Measurements from ENCODE around the gene DNAH9.

DNA sequence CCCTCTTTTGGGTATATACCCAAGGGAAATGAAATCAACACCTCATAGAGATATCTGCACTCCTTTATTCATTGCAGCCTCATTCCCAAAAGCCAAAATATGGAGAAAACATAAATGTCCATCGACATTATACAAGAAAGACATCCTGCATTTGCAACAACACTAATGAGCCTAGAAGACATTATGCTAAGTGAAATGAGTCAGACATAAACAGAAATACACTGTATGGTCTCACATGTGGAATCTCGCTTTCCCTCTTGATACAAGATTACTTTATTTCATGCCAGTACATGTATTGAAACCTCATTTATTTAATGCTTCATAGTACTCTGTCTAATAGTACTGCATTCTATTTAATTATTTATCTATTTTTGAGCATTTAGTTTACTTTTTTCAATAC is 241.8 kb downstream of the DNAH9 start:
- TF ChIP-seq, protein P1, sequence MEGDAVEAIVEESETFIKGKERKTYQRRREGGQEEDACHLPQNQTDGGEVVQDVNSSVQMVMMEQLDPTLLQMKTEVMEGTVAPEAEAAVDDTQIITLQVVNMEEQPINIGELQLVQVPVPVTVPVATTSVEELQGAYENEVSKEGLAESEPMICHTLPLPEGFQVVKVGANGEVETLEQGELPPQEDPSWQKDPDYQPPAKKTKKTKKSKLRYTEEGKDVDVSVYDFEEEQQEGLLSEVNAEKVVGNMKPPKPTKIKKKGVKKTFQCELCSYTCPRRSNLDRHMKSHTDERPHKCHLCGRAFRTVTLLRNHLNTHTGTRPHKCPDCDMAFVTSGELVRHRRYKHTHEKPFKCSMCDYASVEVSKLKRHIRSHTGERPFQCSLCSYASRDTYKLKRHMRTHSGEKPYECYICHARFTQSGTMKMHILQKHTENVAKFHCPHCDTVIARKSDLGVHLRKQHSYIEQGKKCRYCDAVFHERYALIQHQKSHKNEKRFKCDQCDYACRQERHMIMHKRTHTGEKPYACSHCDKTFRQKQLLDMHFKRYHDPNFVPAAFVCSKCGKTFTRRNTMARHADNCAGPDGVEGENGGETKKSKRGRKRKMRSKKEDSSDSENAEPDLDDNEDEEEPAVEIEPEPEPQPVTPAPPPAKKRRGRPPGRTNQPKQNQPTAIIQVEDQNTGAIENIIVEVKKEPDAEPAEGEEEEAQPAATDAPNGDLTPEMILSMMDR (IDR thresholded peaks at IDR 0.05) = no peak
- TF ChIP-seq, protein P2, sequence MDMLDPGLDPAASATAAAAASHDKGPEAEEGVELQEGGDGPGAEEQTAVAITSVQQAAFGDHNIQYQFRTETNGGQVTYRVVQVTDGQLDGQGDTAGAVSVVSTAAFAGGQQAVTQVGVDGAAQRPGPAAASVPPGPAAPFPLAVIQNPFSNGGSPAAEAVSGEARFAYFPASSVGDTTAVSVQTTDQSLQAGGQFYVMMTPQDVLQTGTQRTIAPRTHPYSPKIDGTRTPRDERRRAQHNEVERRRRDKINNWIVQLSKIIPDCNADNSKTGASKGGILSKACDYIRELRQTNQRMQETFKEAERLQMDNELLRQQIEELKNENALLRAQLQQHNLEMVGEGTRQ (IDR thresholded peaks at IDR 0.05) = no peak
- TF ChIP-seq CEBPB (IDR thresholded peaks at IDR 0.05) = no peak
- TF ChIP-seq, protein P3, sequence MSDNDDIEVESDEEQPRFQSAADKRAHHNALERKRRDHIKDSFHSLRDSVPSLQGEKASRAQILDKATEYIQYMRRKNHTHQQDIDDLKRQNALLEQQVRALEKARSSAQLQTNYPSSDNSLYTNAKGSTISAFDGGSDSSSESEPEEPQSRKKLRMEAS (IDR thresholded peaks at IDR 0.05) = no peak
- TF ChIP-seq POLR2A (IDR thresholded peaks at IDR 0.05; ENCODE audit: low read length) = no peak
- TF ChIP-seq, protein P4, sequence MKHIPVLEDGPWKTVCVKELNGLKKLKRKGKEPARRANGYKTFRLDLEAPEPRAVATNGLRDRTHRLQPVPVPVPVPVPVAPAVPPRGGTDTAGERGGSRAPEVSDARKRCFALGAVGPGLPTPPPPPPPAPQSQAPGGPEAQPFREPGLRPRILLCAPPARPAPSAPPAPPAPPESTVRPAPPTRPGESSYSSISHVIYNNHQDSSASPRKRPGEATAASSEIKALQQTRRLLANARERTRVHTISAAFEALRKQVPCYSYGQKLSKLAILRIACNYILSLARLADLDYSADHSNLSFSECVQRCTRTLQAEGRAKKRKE (CRISPR knock-in tag; IDR thresholded peaks at IDR 0.05; ENCODE audit: low read depth) = no peak
- no peak for TF ChIP-seq RFX5 (IDR thresholded peaks at IDR 0.05)
- no peak for TF ChIP-seq RAD21 (conservative IDR thresholded peaks at IDR 0.05 in 1 of 2, IDR thresholded peaks at IDR 0.05 in 1 of 2)
- no peak for TF ChIP-seq EP300 (IDR thresholded peaks at IDR 0.05)
- TF ChIP-seq HDAC2 (IDR thresholded peaks at IDR 0.05) = no peak
- no peak for TF ChIP-seq CHD4 (IDR thresholded peaks at IDR 0.05; ENCODE audit: borderline replicate concordance)
- no peak for TF ChIP-seq KDM1A (IDR thresholded peaks at IDR 0.05; ENCODE audit: low read depth)
- no peak for TF ChIP-seq SMC3 (IDR thresholded peaks at IDR 0.05)
